ENCODE results near the gene SENP2. TPM values are rescaled to one million over a fixed set of nuclear protein-coding genes. Genes with fewer than 3 reads are reported as not detected.
"Not testable (repeated sequence)": the region's sequence is repeated elsewhere in the genome, so short reads cannot be mapped to it uniquely, and the experiment has no call there.

The SENP2 gene
- total RNA-seq, 1 donor from 2014 or later: 51.8 TPM

- DNase-seq (ENCODE audit: low spot score): no peak
Observed at GRCh38 chr3:185647880-185648210, 61.8 kb downstream of the SENP2 start.

- DNase-seq (ENCODE audit: low spot score): no peak
Observed at GRCh38 chr3:185648396-185648795, 62.3 kb downstream of the SENP2 start.

GRCh38 chr3:185649414-185649813 is 63.3 kb downstream of the SENP2 start:
- DNase-seq (ENCODE audit: low spot score): no peak

GRCh38 chr3:185651971-185652370 is 65.9 kb downstream of the SENP2 start:
- no peak for DNase-seq (ENCODE audit: low spot score)

GRCh38 chr3:185653949-185654757 is 68.1 kb downstream of the SENP2 start:
- DNase-seq (ENCODE audit: low spot score): no peak

GRCh38 chr3:185654758-185655145 is 68.7 kb downstream of the SENP2 start:
- no peak for DNase-seq (ENCODE audit: low spot score)

GRCh38 chr3:185655426-185656320 is 69.6 kb downstream of the SENP2 start:
- no peak for DNase-seq (ENCODE audit: low spot score)

GRCh38 chr3:185656321-185656840 is 70.3 kb downstream of the SENP2 start:
- DNase-seq (ENCODE audit: low spot score): peak; percentile 62

GRCh38 chr3:185657211-185657610 is 71.1 kb downstream of the SENP2 start:
- DNase-seq (ENCODE audit: low spot score): no peak

GRCh38 chr3:185657691-185658503 is 71.8 kb downstream of the SENP2 start:
- DNase-seq (ENCODE audit: low spot score): no peak

- no peak for DNase-seq (ENCODE audit: low spot score)
Observed at GRCh38 chr3:185658504-185658912, 72.4 kb downstream of the SENP2 start.

- DNase-seq (ENCODE audit: low spot score): no peak
Observed at GRCh38 chr3:185658943-185659342, 72.8 kb downstream of the SENP2 start.

- peak; percentile 74 for DNase-seq (ENCODE audit: low spot score)
Observed at GRCh38 chr3:185659942-185660921, 74.1 kb downstream of the SENP2 start.

- DNase-seq (ENCODE audit: low spot score): not testable (repeated sequence)
Observed at GRCh38 chr3:185661296-185661695, 75.2 kb downstream of the SENP2 start.

GRCh38 chr3:185661772-185662171 is 75.7 kb downstream of the SENP2 start:
- DNase-seq (ENCODE audit: low spot score): no peak

GRCh38 chr3:185663929-185664328 is 77.8 kb downstream of the SENP2 start:
- DNase-seq (ENCODE audit: low spot score): no peak

- no peak for DNase-seq (ENCODE audit: low spot score)
Observed at GRCh38 chr3:185667574-185667973, 81.5 kb downstream of the SENP2 start.

GRCh38 chr3:185677146-185677829 is 91.2 kb downstream of the SENP2 start:
- no peak for DNase-seq (ENCODE audit: low spot score)

- DNase-seq (ENCODE audit: low spot score): no peak
Observed at GRCh38 chr3:185678027-185678426, 91.9 kb downstream of the SENP2 start.

- DNase-seq (ENCODE audit: low spot score): no peak
Observed at GRCh38 chr3:185680231-185680630, 94.1 kb downstream of the SENP2 start.

Measured in ureter (tissue), 1 donor.